Hypothalamus (tissue), 51 donors: Measurements from ENCODE around the gene EXOC4.

Source experiments
- DNase-seq, 51 donors: peaks; one replicate each; lab custom pipeline; 2025; lab: John Stamatoyannopoulos, UW

EXOC4 gene

GRCh38 chr7:133358708-133359107, 105.8 kb downstream of the EXOC4 start:
- DNase-seq = peak in 1 of 51 donors; percentile 20

- no peak for DNase-seq
These were observed 106.6 kb downstream of the EXOC4 start for GRCh38 chr7:133359449-133359848.

GRCh38 chr7:133360201-133360600, 107.3 kb downstream of the EXOC4 start:
- no peak for DNase-seq

- no peak for DNase-seq
These were observed 108.9 kb downstream of the EXOC4 start for GRCh38 chr7:133361806-133362205.

GRCh38 chr7:133364959-133365690, 112.2 kb downstream of the EXOC4 start:
- DNase-seq = no peak

- DNase-seq = peak in 1 of 51 donors; percentile 14
These were observed 113.0 kb downstream of the EXOC4 start for GRCh38 chr7:133365917-133366316.

GRCh38 chr7:133367561-133367960, 114.7 kb downstream of the EXOC4 start:
- no peak for DNase-seq

- no peak for DNase-seq
These were observed 116.3 kb downstream of the EXOC4 start for GRCh38 chr7:133369130-133369529.

GRCh38 chr7:133371616-133372015, 118.7 kb downstream of the EXOC4 start:
- DNase-seq = no peak

- DNase-seq = no peak
These were observed 119.5 kb downstream of the EXOC4 start for GRCh38 chr7:133372337-133372736.

- DNase-seq = peak in 1 of 51 donors; percentile 1
These were observed 123.6 kb downstream of the EXOC4 start for GRCh38 chr7:133376514-133376913.

- no peak for DNase-seq
These were observed 129.1 kb downstream of the EXOC4 start for GRCh38 chr7:133381965-133382364.

- no peak for DNase-seq
These were observed 130.1 kb downstream of the EXOC4 start for GRCh38 chr7:133382775-133383559.

GRCh38 chr7:133386205-133386604, 133.3 kb downstream of the EXOC4 start:
- no peak for DNase-seq

- no peak for DNase-seq
These were observed 136.8 kb downstream of the EXOC4 start for GRCh38 chr7:133389727-133390126.

GRCh38 chr7:133391206-133391605, 138.3 kb downstream of the EXOC4 start:
- DNase-seq = peak in 2 of 51 donors; percentile 5 to 37

GRCh38 chr7:133394369-133394768, 141.5 kb downstream of the EXOC4 start:
- no peak for DNase-seq

- no peak for DNase-seq
These were observed 142.7 kb downstream of the EXOC4 start for GRCh38 chr7:133395551-133395950.

GRCh38 chr7:133398506-133398905, 145.6 kb downstream of the EXOC4 start:
- DNase-seq = no peak

- no peak for DNase-seq
These were observed 148.3 kb downstream of the EXOC4 start for GRCh38 chr7:133401225-133401624.

GRCh38 chr7:133408212-133408611, 155.3 kb downstream of the EXOC4 start:
- no peak for DNase-seq

GRCh38 chr7:133409421-133409820, 156.5 kb downstream of the EXOC4 start:
- no peak for DNase-seq
